ENCODE data around the gene JAM2. TPM values are rescaled to one million over a fixed set of nuclear protein-coding genes. Genes with fewer than 3 reads are reported as not detected.

The JAM2 gene
- polyA plus RNA-seq, 3 donors = 0.01 TPM; not detected in 2

GRCh38 chr21:25658427-25659035 is 19.5 kb downstream of the JAM2 start:
- Mint-ChIP-seq H3K4me1 (no peaks in the 10 kb centered on the region), H3K9me3 (peaks cover 0 to 9% (median 1%) of the 10 kb centered on the region in 7 donors)
- WGBS (ENCODE audit: insufficient coverage) = no CpG with 5 or more reads among the region's 1 CpG

DNA sequence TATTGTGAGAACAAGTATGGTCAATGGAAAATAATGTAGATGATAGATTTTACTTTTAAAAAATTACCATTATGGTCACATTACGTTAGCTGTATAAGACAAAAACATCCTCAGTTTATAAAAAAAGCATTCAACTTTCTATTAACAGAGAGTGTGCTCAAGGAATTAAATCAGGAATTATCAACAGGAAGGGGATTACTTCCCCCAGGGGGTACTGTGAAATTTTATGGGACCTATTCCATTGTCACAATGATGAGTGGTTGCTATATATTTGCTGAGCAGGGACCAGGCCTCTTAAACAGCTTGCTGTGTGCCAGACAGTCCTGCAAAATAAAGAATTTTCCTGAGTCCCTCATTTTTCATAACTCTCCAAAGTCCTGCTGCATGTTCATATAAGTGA is 21.2 kb downstream of the JAM2 start:
- no CpG with 5 or more reads among the region's 1 CpG for WGBS (ENCODE audit: insufficient coverage)
- H3K4me1 Mint-ChIP-seq = no peaks in the 10 kb centered on the region
- H3K27me3 Mint-ChIP-seq (ENCODE audit: low read depth in 3 of 3) = peaks cover 0 to 1% (median 0%) of the 10 kb centered on the region in 3 donors
- Histone ChIP-seq H3K27ac (ENCODE audit: low read depth in 1 of 2, low read length in 2 of 2) (no peak overlapping the region), H3K36me3 (replicated peaks in 1 of 2; ENCODE audit: control insufficient read depth in 1 of 2, insufficient read depth in 2 of 2, low read length in 2 of 2) (no peaks in the 10 kb centered on the region), H3K9me3 (replicated peaks in 1 of 2; ENCODE audit: control insufficient read depth in 1 of 2, insufficient read depth in 1 of 2, low read length in 2 of 2) (no peaks in the 10 kb centered on the region), H2AFZ (ENCODE audit: insufficient read depth, low read depth, low read length, poor library complexity, severe bottlenecking) (no peak overlapping the region), H3K4me1 (ENCODE audit: control insufficient read depth in 1 of 2, insufficient read depth in 2 of 2, low read length in 2 of 2) (no peaks in the 10 kb centered on the region), H3K4me3 (replicated peaks in 1 of 3; ENCODE audit: low read depth in 2 of 3, low read length in 3 of 3) (no peak overlapping the region), H3K9ac (ENCODE audit: insufficient read depth, low read length, poor library complexity, severe bottlenecking) (no peak overlapping the region), H3K4me2 (replicated peaks; ENCODE audit: extremely low read depth, low read length, poor library complexity, severe bottlenecking) (no peak overlapping the region), H3K27me3 (ENCODE audit: control insufficient read depth in 2 of 2, insufficient read depth in 2 of 2, low read length in 2 of 2) (no peaks in the 10 kb centered on the region), H4K20me1 (ENCODE audit: insufficient read depth, low read length) (no peaks in the 10 kb centered on the region), H3K79me2 (ENCODE audit: insufficient read depth, low read length) (no peaks in the 10 kb centered on the region)
- DNase-seq = no peak
- H3K4me3 Mint-ChIP-seq = no peak overlapping the region
- H3K36me3 Mint-ChIP-seq = no peaks in the 10 kb centered on the region
- H3K9me3 Mint-ChIP-seq = peaks cover 0 to 3% (median 0%) of the 10 kb centered on the region in 7 donors
- TF ChIP-seq, protein P1, sequence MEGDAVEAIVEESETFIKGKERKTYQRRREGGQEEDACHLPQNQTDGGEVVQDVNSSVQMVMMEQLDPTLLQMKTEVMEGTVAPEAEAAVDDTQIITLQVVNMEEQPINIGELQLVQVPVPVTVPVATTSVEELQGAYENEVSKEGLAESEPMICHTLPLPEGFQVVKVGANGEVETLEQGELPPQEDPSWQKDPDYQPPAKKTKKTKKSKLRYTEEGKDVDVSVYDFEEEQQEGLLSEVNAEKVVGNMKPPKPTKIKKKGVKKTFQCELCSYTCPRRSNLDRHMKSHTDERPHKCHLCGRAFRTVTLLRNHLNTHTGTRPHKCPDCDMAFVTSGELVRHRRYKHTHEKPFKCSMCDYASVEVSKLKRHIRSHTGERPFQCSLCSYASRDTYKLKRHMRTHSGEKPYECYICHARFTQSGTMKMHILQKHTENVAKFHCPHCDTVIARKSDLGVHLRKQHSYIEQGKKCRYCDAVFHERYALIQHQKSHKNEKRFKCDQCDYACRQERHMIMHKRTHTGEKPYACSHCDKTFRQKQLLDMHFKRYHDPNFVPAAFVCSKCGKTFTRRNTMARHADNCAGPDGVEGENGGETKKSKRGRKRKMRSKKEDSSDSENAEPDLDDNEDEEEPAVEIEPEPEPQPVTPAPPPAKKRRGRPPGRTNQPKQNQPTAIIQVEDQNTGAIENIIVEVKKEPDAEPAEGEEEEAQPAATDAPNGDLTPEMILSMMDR (IDR thresholded peaks at IDR 0.05) = no peak
- intact Hi-C loops (cut with micrococcal nuclease) = no loop called here
- no peak overlapping the region for H3K27ac Mint-ChIP-seq

More at GRCh38 chr21:25658427-25659035, 19.5 kb downstream of the JAM2 start:
- H3K27me3 Mint-ChIP-seq (ENCODE audit: low read depth in 3 of 3) = peaks cover 0 to 1% (median 0%) of the 10 kb centered on the region in 3 donors
- Histone ChIP-seq H3K4me2 (replicated peaks; ENCODE audit: extremely low read depth, low read length, poor library complexity, severe bottlenecking) (no peak overlapping the region), H3K27ac (ENCODE audit: low read depth in 1 of 2, low read length in 2 of 2) (no peak overlapping the region), H3K4me3 (replicated peaks in 1 of 3; ENCODE audit: low read depth in 2 of 3, low read length in 3 of 3) (no peak overlapping the region), H3K79me2 (ENCODE audit: insufficient read depth, low read length) (no peaks in the 10 kb centered on the region), H3K4me1 (ENCODE audit: control insufficient read depth in 1 of 2, insufficient read depth in 2 of 2, low read length in 2 of 2) (no peaks in the 10 kb centered on the region), H2AFZ (ENCODE audit: insufficient read depth, low read depth, low read length, poor library complexity, severe bottlenecking) (no peak overlapping the region), H3K36me3 (replicated peaks in 1 of 2; ENCODE audit: control insufficient read depth in 1 of 2, insufficient read depth in 2 of 2, low read length in 2 of 2) (no peaks in the 10 kb centered on the region), H3K27me3 (ENCODE audit: control insufficient read depth in 2 of 2, insufficient read depth in 2 of 2, low read length in 2 of 2) (no peaks in the 10 kb centered on the region), H3K9ac (ENCODE audit: insufficient read depth, low read length, poor library complexity, severe bottlenecking) (no peak overlapping the region), H3K9me3 (replicated peaks in 1 of 2; ENCODE audit: control insufficient read depth in 1 of 2, insufficient read depth in 1 of 2, low read length in 2 of 2) (no peaks in the 10 kb centered on the region), H4K20me1 (ENCODE audit: insufficient read depth, low read length) (no peaks in the 10 kb centered on the region)
- H3K27ac Mint-ChIP-seq = no peak overlapping the region
- no peaks in the 10 kb centered on the region for H3K36me3 Mint-ChIP-seq
- TF ChIP-seq, protein P1 (IDR thresholded peaks at IDR 0.05) = no peak
- no peak overlapping the region for H3K4me3 Mint-ChIP-seq
- no peak for DNase-seq
- intact Hi-C loops (cut with micrococcal nuclease) = no loop called here
